Transverse colon (tissue), 3 donors: Measurements from ENCODE around the gene FARSB.

Experiments used
- CTCF ChIP-seq, 5 experiments: fragments of 200-600 bp in 3 of 5; fragments of 450-650 bp in 2 of 5; sonication (generic) in 3 of 5; IDR thresholded peaks; 1 replicate in 2 of 5; 2 replicates in 3 of 5; pipeline ENCODE4 v1.5.1; 2016 to 2017; ENCODE audit warnings: antibody characterized with exemption in 5 of 5, inconsistent platforms in 3 of 5, mild to moderate bottlenecking in 2 of 5, moderate library complexity in 1 of 5
- POLR2A ChIP-seq: fragments of 450-650 bp; IDR thresholded peaks from one replicate; pipeline ENCODE4 v1.6.1; 2016; ENCODE audit warnings: antibody characterized with exemption, mild to moderate bottlenecking, moderate library complexity

- TF ChIP-seq CTCF (IDR thresholded peaks at IDR 0.05): no peak
- TF ChIP-seq POLR2A: no peak
Measured at GRCh38 chr2:222689322-222689721, 33.4 kb upstream of the FARSB start.
